Adrenal gland (tissue), 12 donors: ENCODE data around the gene TMEM129. TPM values are rescaled to one million over a fixed set of nuclear protein-coding genes. Genes with fewer than 3 reads are reported as not detected.

Experiments used
- DNase-seq, 7 donors: peaks; one replicate each; pipeline ENCODE4 v3.0.0-alpha.2; 2019 to 2020
- H3K27ac ChIP-seq, 5 donors: fragments of 200-600 bp; sonication (generic) in 4 of 5; 1 replicate in 3 of 5; 2 replicates in 2 of 5; pipeline versions ENCODE4 v1.5.1 to v1.8.0; 2016 to 2020; ENCODE audit warnings: mild to moderate bottlenecking in 1 of 5
- H3K27me3 ChIP-seq: fragments of 200-600 bp; 2 replicates; pipeline ENCODE4 v1.8.0; 2021
- H3K36me3 ChIP-seq, 2 donors: fragments of 200-600 bp; replicated peaks in 1 of 2; 1 replicate in 1 of 2; 2 replicates in 1 of 2; pipeline versions ENCODE4 v1.5.1 to v1.8.0; 2018 to 2022
- H3K4me1 ChIP-seq, 2 donors: fragments of 200-600 bp; replicated peaks in 1 of 2; 1 replicate in 1 of 2; 2 replicates in 1 of 2; pipeline versions ENCODE4 v1.5.1 to v1.8.0; 2018 to 2021
- H3K4me3 ChIP-seq, 4 donors: fragments of 200-600 bp; sonication (generic) in 3 of 4; one replicate each; pipeline ENCODE4 v1.5.1; 2016 to 2018
- H3K9me3 ChIP-seq, 3 donors: fragments of 200-600 bp; sonication (generic) in 1 of 3; replicated peaks in 1 of 3; 1 replicate in 2 of 3; 2 replicates in 1 of 3; pipeline versions ENCODE4 v1.5.1 to v1.8.0; 2016 to 2021
- POLR2A ChIP-seq, 2 donors: fragments of 450-650 bp; IDR thresholded peaks; one replicate each; pipeline ENCODE4 v1.6.1; 2017; ENCODE audit warnings: antibody characterized with exemption in 2 of 2, mild to moderate bottlenecking in 2 of 2, moderate library complexity in 1 of 2
- WGBS, 4 donors: extraction: QIAGEN DNeasy Blood & Tissue Kit in 2 of 4; methylation state at CpG; one replicate each; pipeline versions ENCODE4 v1.1.5 to v1.1.7; 2013 to 2017; 5-methylcytosine and 5-hydroxymethylcytosine counted together
- intact Hi-C, 2 donors: fragments of 100-400 bp; cut with DNase I; formaldehyde crosslinking; loops; one replicate each; pipeline versions ENCODE4 v1.14.1 to v1.15.0; 2022 to 2023
- polyA plus RNA-seq, 3 donors: library from polyadenylated mRNA; stranded (reverse); fragments of 200-250 nt in 2 of 3; fragments of 350-450 nt in 1 of 3; fragmentation: Illumina TruSeq in 1 of 3; extraction: RNeasy Lipid Tissue Mini Kit (QIAGEN cat#74804) in 1 of 3; gene quantifications; one replicate each; pipeline ENCODE4 v1.2.3, GENCODE V29; 2013 to 2014
- total RNA-seq, 9 donors: library from RNA; depleted of rRNA in 4 of 9; stranded (reverse); fragments of >200 nt in 4 of 9; fragments of 120-200 nt in 1 of 9; fragmentation: NEBNext Ultra II Directional in 1 of 9; extraction: Animal tissue kit (Norgen Biotek cat#: 25700) in 1 of 9; gene quantifications; one replicate each; pipeline versions ENCODE4 v1.1.0 to v1.2.4, GENCODE V29; 2013 to 2023
- TF ChIP-seq, protein P1 (sequence below), 6 experiments: fragments of 450-650 bp in 4 of 6; fragments of 200-600 bp in 2 of 6; sonication (generic) in 1 of 6; IDR thresholded peaks; 1 replicate in 5 of 6; 2 replicates in 1 of 6; pipeline versions ENCODE4 v1.5.1 to v1.8.0; 2016 to 2021; ENCODE audit warnings: antibody characterized with exemption in 6 of 6, mild to moderate bottlenecking in 2 of 6, moderate library complexity in 1 of 6
- donor health status: healthy with polysubstance abuse.
- donor health status: Bipolar disorder and iron deficiency.
- donor health status: DM: yes; HTN: yes; CAD: no.
- donor health status: DM: no; HTN: no; CAD: no.
- donor health status: DM: no; HTN: no; CAD: no.
- donor health status: DM: yes; HTN: yes; CAD: no.

Gene TMEM129
- total and polyA plus RNA-seq, 12 donors = 14.9 to 119 (median 50.5) TPM

DNA sequence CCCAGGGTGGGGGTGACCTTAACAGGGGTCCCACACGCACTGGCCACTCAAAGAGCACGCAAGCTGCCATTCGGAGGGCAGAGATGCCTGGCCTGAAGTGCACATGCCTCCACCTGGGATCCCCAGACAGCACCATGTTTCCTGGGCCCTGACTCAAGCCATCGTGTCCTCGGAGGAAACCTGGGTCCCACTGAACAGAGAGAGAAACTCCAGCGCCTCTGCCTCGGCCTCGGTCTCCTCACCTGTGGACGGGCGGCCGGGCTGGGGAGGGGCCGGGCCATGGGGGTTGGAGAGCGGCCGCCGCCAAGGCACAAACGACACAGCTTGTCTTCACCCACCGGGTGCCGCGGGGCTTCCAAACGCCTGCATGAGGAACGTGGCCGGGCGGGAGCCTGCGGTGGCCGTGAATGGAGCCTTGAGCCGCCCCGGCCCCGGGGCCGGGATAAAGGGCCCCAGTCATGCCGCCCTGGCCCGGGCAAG is 42.0 kb upstream of the TMEM129 start:
- TF ChIP-seq, protein P1, sequence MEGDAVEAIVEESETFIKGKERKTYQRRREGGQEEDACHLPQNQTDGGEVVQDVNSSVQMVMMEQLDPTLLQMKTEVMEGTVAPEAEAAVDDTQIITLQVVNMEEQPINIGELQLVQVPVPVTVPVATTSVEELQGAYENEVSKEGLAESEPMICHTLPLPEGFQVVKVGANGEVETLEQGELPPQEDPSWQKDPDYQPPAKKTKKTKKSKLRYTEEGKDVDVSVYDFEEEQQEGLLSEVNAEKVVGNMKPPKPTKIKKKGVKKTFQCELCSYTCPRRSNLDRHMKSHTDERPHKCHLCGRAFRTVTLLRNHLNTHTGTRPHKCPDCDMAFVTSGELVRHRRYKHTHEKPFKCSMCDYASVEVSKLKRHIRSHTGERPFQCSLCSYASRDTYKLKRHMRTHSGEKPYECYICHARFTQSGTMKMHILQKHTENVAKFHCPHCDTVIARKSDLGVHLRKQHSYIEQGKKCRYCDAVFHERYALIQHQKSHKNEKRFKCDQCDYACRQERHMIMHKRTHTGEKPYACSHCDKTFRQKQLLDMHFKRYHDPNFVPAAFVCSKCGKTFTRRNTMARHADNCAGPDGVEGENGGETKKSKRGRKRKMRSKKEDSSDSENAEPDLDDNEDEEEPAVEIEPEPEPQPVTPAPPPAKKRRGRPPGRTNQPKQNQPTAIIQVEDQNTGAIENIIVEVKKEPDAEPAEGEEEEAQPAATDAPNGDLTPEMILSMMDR (IDR thresholded peaks at IDR 0.05) = no peak
- no peak for TF ChIP-seq POLR2A (IDR thresholded peaks at IDR 0.05)
- intact Hi-C loops = no loop called here
- H3K4me3 ChIP-seq = peak overlapping the region in 1 of 4 donors; percentile 17
- H3K27ac ChIP-seq = no peak overlapping the region
- 20 to 41% (median 25%) methylated on average over 5 to 31 of the region's 31 CpGs for whole genome bisulfite sequencing, 4 donors
- H3K36me3 ChIP-seq = no peaks in the 10 kb centered on the region
- peaks cover 18 to 21% of the 10 kb centered on the region in 2 donors for H3K4me1 ChIP-seq
- H3K9me3 ChIP-seq = no peaks in the 10 kb centered on the region
- H3K27me3 ChIP-seq = no peaks in the 10 kb centered on the region
- no peak for DNase-seq

DNA sequence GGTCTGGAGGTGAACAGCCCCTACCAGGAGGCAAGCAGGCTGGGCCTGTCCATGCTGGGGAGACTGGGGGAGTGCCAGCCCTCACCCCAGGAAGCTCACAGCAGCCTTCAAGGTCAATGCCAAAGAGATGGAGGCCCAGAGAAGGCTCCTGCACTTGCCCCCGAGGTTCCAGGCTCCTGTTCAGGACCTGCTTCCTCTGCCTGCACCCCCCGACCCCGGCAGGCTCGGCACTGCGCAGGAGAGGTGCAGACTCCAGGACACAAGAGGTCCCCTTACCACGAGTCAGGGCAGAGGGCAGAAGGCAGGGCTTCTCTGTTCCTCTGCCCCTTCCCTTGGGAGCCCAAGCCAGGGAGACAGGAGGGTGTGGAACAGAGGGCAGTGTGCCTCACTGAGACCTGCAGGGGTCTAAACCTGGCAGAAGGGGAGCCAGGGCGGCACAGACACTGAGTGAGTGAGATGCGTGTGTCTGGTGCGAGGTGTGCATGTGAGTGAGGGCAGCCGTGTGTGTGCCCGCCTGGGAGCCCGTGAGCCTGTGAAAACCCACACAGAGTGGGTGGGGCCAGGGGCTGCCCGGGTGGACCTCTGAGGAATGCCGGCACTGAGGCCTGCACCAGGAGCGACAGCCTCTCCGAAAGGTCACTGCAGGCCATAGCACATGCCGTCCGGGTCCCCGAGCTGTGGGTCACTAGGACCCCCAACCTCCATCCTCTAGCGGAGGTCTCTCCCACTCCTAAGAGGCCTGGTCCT is 41.3 kb upstream of the TMEM129 start:
- H3K27ac ChIP-seq = no peak overlapping the region
- no peak for TF ChIP-seq POLR2A (IDR thresholded peaks at IDR 0.05)
- TF ChIP-seq, protein P1 (IDR thresholded peaks at IDR 0.05) = no peak
- no peaks in the 10 kb centered on the region for H3K9me3 ChIP-seq
- no peak for DNase-seq
- peaks cover 18 to 21% of the 10 kb centered on the region in 2 donors for H3K4me1 ChIP-seq
- H3K36me3 ChIP-seq = no peaks in the 10 kb centered on the region
- H3K4me3 ChIP-seq = no peak overlapping the region
- intact Hi-C loops = no loop called here
- no peaks in the 10 kb centered on the region for H3K27me3 ChIP-seq
- 80 to 88% (median 87%) methylated on average over 5 to 20 of the region's 20 CpGs for WGBS, 4 donors

DNA sequence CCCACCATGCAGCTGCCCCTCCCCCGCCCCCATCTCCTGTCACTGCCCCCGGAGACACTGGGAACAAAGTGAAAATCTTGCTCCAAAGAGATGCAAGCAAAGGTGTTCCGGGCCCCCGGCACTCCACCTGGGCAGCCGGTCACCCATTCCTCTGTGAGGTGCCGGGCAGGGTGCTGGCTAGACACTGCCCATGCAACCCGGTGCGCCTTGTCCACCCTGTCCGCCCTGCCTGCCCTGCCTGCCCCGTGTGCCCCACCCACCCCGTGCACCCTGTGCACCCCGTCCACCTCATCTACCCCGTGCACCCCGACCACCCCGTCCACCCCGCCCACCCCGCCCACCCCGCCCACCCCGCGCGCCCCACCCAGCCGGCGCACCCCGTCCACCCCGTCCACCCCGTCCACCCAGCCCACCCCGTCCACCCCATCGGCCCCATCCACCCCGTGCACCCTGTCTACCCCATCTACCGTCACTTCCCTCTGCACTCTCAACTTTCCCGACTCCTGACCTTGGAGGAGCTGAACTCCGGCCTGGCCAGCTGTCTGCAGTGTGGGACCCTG is 40.1 kb upstream of the TMEM129 start:
- H3K27ac ChIP-seq = no peak overlapping the region
- DNase-seq = no peak
- no peaks in the 10 kb centered on the region for H3K27me3 ChIP-seq
- intact Hi-C loops = no loop called here
- TF ChIP-seq, protein P1 (IDR thresholded peaks at IDR 0.05) = no peak
- no peak for TF ChIP-seq POLR2A (IDR thresholded peaks at IDR 0.05)
- H3K9me3 ChIP-seq = no peaks in the 10 kb centered on the region
- H3K36me3 ChIP-seq = no peaks in the 10 kb centered on the region
- 41 to 76% (median 70%) methylated on average over 4 to 32 of the region's 32 CpGs for WGBS, 4 donors
- H3K4me1 ChIP-seq = peaks cover 10 to 13% of the 10 kb centered on the region in 2 donors
- H3K4me3 ChIP-seq = no peak overlapping the region

DNA sequence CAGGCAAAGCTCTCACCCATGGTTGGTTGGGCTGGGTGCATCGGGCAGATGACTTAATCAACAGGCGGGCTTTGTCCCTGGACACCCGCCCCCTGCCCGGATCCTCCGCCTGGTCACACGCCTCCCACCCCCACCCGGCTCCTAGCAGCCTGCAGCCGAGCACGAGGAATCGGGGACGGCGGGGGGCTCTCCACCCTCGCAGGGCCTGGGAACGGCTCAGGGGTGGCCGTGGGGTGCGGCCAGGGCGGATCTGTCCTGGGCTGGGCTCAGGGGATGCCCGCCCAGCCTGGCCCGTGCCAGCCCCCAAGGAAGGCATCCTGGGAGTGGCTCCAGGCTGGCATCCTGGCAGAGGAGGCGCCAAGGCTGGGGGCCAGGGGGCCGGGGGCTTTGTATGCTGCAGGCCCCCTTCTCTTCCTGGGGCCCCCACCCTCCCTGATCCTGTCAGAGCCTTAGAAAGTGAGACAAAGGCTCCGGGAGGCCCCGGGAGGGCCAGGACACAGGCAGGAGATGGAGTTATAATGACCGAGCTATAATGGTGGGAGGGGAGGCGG is 39.5 kb upstream of the TMEM129 start:
- H3K9me3 ChIP-seq = no peaks in the 10 kb centered on the region
- no peaks in the 10 kb centered on the region for H3K36me3 ChIP-seq
- no peaks in the 10 kb centered on the region for H3K27me3 ChIP-seq
- 39 to 71% (median 54%) methylated on average over 1 to 25 of the region's 25 CpGs for WGBS, 4 donors
- intact Hi-C loops = no loop called here
- H3K4me1 ChIP-seq = peaks cover 9 to 10% of the 10 kb centered on the region in 2 donors
- H3K4me3 ChIP-seq = no peak overlapping the region
- TF ChIP-seq POLR2A (IDR thresholded peaks at IDR 0.05) = no peak
- TF ChIP-seq, protein P1 (IDR thresholded peaks at IDR 0.05) = no peak
- DNase-seq = no peak
- no peak overlapping the region for H3K27ac ChIP-seq
